Activated CD8-positive, alpha-beta memory T cell treated with anti-CD3 and anti-CD28 coated beads, Interleukin-2, amount 10 ng/mL, durations not matched to agents 7 days and 5 days (primary cell): ENCODE data around the gene NME1. TPM values are rescaled to one million over a fixed set of nuclear protein-coding genes. Genes with fewer than 3 reads are reported as not detected.

ENCODE experiments used
- ATAC-seq: fragments of 150-1000 bp; cut with Tn5 transposase; one replicate; pipeline ENCODE4 v1.10.0; 2021; ENCODE audit warnings: moderate library complexity
- CTCF ChIA-PET: fragments of 350-600 bp; sonication (Branson Sonifier 250); formaldehyde crosslinking; loops from one replicate; lab custom pipeline; 2021; ENCODE audit warnings: antibody characterized with exemption; lab: Charles Lee
- DNase-seq: peaks from one replicate; pipeline ENCODE4 v3.0.0-alpha.2; 2020
- H3K27ac Mint-ChIP-seq: one replicate; pipeline ENCODE4 v1.8.0; 2021; ENCODE audit warnings: mild to moderate bottlenecking, mixed read lengths
- H3K27me3 Mint-ChIP-seq: one replicate; pipeline ENCODE4 v1.8.0; 2021; ENCODE audit warnings: mixed read lengths
- H3K36me3 Mint-ChIP-seq: one replicate; pipeline ENCODE4 v1.8.0; 2021; ENCODE audit warnings: mild to moderate bottlenecking, mixed read lengths
- H3K4me1 Mint-ChIP-seq: one replicate; pipeline ENCODE4 v1.8.0; 2021; ENCODE audit warnings: mixed read lengths
- H3K4me3 Mint-ChIP-seq: one replicate; pipeline ENCODE4 v1.8.0; 2021; ENCODE audit warnings: mild to moderate bottlenecking, moderate library complexity, mixed read lengths
- H3K9me3 Mint-ChIP-seq: one replicate; pipeline ENCODE4 v1.8.0; 2022; ENCODE audit warnings: low read depth, mixed read lengths
- total RNA-seq, 2 experiments: library from RNA; stranded (reverse); gene quantifications; one replicate each; pipeline ENCODE4 v1.2.3, GENCODE V29; 2021

The NME1 gene
- total RNA-seq, 2 experiments from 2014 or later = 143 to 248 TPM

DNA sequence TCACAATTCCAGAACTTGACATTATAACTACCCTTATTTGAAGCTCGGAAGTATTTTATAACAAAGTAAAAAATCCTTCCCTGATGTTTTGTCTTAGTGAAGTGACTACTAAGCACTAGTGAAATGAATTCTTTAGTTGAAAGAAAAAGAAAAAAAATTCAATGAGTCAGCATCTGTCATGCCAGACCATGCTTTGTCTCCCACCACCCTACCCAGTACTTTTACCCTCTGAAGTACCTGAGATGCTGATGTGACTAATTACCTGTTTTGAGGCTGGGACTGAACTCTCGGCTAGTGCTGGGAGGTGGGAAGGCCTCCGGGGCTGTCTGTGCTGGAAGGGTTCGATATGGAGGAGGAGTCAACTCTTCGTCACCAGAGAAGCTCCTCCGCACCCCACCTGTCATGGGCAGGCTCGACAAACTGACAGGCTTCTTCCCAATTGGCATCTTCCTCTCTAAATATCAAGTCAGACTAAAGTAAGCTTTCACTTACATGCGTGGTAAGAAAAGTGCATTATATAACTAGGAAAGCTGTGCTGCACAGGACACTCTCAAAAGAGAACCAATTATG, 32.5 kb downstream of the NME1 start:
- Mint-ChIP-seq H3K4me3 (no peak overlapping the region), H3K27me3 (no peaks in the 10 kb centered on the region), H3K9me3 (no peaks in the 10 kb centered on the region), H3K36me3 (peaks cover 26% of the 10 kb centered on the region), H3K4me1 (no peaks in the 10 kb centered on the region), H3K27ac (no peak overlapping the region)
- no peak for ATAC-seq
- CTCF ChIA-PET = no interaction called here
- DNase-seq = no peak

DNA sequence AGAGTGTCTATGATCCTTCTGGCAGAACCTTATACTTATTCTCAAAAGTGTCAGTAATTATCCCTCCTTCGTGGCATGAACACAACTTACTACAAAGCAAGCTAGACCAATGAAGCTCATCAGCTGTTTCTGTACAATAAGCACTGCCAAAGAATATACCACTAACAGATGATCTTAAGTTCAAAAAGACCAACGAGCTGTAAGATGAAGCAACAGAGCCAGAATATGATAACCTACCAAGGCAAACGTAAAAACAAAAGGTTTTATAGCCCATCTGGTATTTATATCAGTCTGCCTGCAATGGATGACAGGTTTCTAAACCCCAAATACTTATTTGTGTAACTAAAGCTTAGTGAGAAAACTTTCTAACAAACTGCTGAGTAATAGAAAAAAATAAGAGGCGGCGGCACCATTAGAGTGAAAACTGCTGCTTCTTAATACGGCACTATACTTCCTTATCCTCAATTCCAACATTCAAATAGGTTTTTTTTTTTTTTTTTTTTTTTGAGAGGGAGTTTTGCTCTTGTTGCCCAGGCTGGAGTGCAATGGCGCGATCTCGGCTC, 35.0 kb downstream of the NME1 start:
- no peaks in the 10 kb centered on the region for H3K27me3 Mint-ChIP-seq
- ATAC-seq (no peak), DNase-seq (no peak)
- no peak overlapping the region for H3K27ac Mint-ChIP-seq
- CTCF ChIA-PET = interaction anchor here (0.7 kb wide), 1 partner anchor 35 kb away, joined by 3 read pairs; no protein-coding TSS in a partner anchor
- no peak overlapping the region for H3K4me3 Mint-ChIP-seq
- H3K4me1 Mint-ChIP-seq = no peaks in the 10 kb centered on the region
- no peaks in the 10 kb centered on the region for H3K9me3 Mint-ChIP-seq
- H3K36me3 Mint-ChIP-seq = peaks cover 28% of the 10 kb centered on the region

DNA sequence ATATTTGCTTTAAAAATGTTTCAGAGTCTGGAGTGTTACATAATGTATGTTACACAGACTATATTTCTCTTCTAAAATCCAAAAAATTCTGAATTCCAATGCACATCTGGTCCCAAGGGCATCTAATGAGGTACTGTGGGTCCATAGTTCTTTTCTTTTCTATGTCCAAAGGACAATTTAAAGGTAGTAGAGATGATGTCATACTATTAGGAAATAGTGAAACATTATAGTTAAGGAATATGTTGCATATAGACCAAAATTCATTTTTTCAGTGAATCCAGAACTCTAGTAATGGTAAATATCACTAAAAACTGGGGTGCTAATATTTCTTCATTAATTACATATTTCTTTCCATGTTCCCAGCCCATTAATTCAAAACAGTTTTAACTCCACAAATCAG, 35.8 kb downstream of the NME1 start:
- peaks cover 23% of the 10 kb centered on the region for H3K36me3 Mint-ChIP-seq
- no peak overlapping the region for H3K27ac Mint-ChIP-seq
- ATAC-seq (no peak), DNase-seq (no peak)
- no peaks in the 10 kb centered on the region for H3K27me3 Mint-ChIP-seq
- CTCF ChIA-PET = no interaction called here
- H3K4me3 Mint-ChIP-seq = no peak overlapping the region
- H3K4me1 Mint-ChIP-seq = no peaks in the 10 kb centered on the region
- no peaks in the 10 kb centered on the region for H3K9me3 Mint-ChIP-seq

DNA sequence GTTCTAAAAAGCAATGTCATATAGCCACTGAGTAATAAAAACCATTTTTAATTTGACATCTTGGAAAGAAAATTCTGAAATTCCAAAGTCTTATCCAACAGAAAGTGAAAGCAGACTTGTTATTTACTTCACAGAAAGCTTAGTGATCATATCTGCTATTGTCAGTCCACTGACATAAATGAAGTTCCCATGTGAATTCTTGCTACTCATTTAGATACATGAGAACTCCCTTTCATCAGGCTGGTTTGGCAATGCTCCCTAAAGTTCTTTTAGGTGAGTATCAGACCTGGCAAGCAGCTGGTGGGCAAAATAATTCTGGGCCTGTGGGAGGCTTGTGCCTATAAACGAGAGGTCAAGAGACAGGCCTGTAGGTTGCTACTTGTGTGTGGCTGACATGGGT, 36.3 kb downstream of the NME1 start:
- Mint-ChIP-seq H3K27me3 (no peaks in the 10 kb centered on the region), H3K4me1 (no peaks in the 10 kb centered on the region), H3K4me3 (no peak overlapping the region), H3K27ac (no peak overlapping the region), H3K9me3 (no peaks in the 10 kb centered on the region), H3K36me3 (peaks cover 21% of the 10 kb centered on the region)
- CTCF ChIA-PET = no interaction called here
- DNase-seq = no peak
- no peak for ATAC-seq

DNA sequence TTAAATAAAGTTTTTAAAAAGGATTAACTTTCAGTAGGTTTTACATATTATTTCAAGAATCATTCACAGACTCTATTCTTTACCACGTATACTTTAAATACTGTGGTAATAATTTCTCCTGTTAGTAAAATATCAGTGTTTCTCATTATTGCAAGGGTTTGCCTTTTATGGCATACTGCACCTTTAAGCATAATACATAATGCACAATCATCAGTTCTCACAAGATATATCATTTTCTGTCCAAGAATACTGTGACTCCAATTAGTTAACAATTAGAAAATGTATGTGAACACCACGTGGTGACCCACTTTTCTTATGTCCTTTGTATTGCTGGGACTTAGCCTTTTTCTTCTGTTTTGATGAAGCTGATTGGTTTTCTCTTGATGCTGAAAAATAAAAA, 38.5 kb downstream of the NME1 start:
- Mint-ChIP-seq H3K27me3 (no peaks in the 10 kb centered on the region), H3K36me3 (peaks cover 17% of the 10 kb centered on the region), H3K4me1 (no peaks in the 10 kb centered on the region), H3K9me3 (no peaks in the 10 kb centered on the region), H3K27ac (no peak overlapping the region), H3K4me3 (no peak overlapping the region)
- ATAC-seq = no peak
- no peak for DNase-seq
- CTCF ChIA-PET = no interaction called here

DNA sequence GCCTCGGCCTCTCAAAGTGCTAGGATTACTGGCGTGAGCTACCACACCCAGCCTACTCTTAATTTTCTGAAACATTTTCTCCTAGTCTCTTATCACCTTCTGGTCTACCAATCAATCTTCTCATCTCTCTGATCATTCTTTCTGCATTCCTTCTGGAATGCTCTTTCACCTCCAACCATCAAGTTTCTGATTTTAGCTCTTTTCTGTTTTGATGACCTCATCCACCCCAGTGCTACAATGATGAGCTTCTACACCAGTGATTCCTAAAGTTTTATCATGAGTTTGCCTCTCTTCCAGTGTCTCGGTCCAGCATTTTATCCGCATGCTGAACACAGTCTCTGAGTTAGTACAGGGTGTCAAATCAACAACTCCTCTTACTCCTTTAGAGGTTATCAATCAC, 44.4 kb downstream of the NME1 start:
- ATAC-seq = no peak
- H3K27me3 Mint-ChIP-seq = no peaks in the 10 kb centered on the region
- peaks cover 3% of the 10 kb centered on the region for H3K4me1 Mint-ChIP-seq
- no peaks in the 10 kb centered on the region for H3K9me3 Mint-ChIP-seq
- no peak overlapping the region for H3K4me3 Mint-ChIP-seq
- CTCF ChIA-PET = interaction anchor here (1.4 kb wide), 1 partner anchor 345 kb away, joined by 4 read pairs; no protein-coding TSS in a partner anchor
- H3K36me3 Mint-ChIP-seq = peaks cover 20% of the 10 kb centered on the region
- H3K27ac Mint-ChIP-seq = no peak overlapping the region
- DNase-seq = no peak

DNA sequence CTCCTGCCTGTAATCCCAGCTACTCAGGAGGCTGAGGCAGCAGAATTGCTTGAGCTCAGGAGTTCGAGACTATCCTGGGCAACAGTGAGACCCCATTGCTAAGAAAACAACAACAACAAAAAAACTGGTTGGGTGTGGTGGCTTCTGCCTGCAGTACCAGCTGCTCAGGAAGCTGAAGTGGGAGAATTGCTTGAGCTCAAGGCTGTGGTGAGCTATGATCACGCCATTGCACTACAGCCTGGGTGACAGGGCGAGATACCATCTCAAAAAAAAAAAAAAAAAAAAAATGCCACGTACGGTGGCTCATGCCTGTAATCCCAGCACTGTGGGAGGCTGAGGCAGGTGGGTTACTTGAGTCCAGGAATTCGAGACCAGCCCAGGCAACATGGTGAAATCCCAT, 46.9 kb downstream of the NME1 start:
- Mint-ChIP-seq H3K4me1 (peaks cover 3% of the 10 kb centered on the region), H3K27me3 (no peaks in the 10 kb centered on the region), H3K4me3 (no peak overlapping the region), H3K9me3 (no peaks in the 10 kb centered on the region), H3K27ac (peak overlapping the region; percentile 43), H3K36me3 (peaks cover 22% of the 10 kb centered on the region)
- CTCF ChIA-PET = interaction anchor here (0.6 to 0.7 kb wide), 3 partner anchors 9 to 34 kb away, joined by 3 read pairs; partner anchors contain the start of gene NME2
- ATAC-seq (peak; percentile 71), DNase-seq (peak; percentile 43)

DNA sequence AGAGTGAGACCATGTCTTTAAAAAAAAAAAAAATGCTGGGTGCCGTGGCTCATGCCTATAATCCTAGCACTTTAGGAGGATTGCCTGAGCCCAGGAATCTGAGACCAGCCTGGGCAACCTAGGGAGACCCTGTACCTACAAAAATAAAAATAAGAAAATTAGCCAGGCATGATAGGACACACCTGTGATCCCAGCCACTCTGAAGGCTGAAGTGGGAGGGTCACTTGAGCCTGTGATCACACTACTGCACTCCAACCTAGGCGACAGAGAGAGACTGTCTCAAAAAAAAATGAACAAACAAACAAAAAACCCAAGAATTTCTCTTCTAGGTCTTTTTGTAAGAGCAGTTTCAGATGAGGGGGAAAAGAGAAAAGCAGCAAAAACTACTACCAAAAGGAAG, 47.5 kb downstream of the NME1 start:
- H3K4me1 Mint-ChIP-seq = peaks cover 3% of the 10 kb centered on the region
- ATAC-seq = no peak
- no peak overlapping the region for H3K4me3 Mint-ChIP-seq
- no peaks in the 10 kb centered on the region for H3K9me3 Mint-ChIP-seq
- CTCF ChIA-PET = interaction anchor here (0.7 kb wide), 1 partner anchor 31 kb away, joined by 3 read pairs; no protein-coding TSS in a partner anchor
- DNase-seq = no peak
- H3K27me3 Mint-ChIP-seq = no peaks in the 10 kb centered on the region
- peak overlapping the region; percentile 24 for H3K27ac Mint-ChIP-seq
- peaks cover 22% of the 10 kb centered on the region for H3K36me3 Mint-ChIP-seq

DNA sequence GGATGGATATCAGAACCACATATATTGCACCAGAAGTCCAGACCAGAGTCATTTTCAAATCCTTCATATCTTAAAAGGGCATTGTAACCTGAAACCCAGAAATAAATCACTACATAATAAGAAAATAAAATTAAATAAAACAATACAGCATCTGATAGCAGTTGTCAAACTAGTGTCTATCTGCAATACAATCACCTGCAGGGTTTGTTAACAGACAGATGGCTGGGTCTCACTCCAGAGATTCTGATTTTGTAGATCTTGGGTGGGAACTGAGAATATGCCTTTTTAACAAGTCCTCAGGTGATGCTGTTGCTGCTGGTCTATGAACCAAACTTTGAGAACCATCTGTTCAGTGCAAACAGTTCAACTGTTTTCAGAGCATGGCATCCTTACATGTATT, 50.5 kb downstream of the NME1 start:
- H3K27ac Mint-ChIP-seq = no peak overlapping the region
- CTCF ChIA-PET = no interaction called here

More for the DNA sequence above, 50.5 kb downstream of the NME1 start:
- Mint-ChIP-seq H3K4me1 (peaks cover 3% of the 10 kb centered on the region), H3K4me3 (no peak overlapping the region), H3K9me3 (no peaks in the 10 kb centered on the region), H3K36me3 (peaks cover 19% of the 10 kb centered on the region), H3K27me3 (no peaks in the 10 kb centered on the region)
- no peak for DNase-seq
- no peak for ATAC-seq

Other genes starting within 250 kb of the NME1 start
- gene SPAG9, start 32.7 kb upstream of the NME1 start, total RNA-seq = 10 to 100 TPM; 49.0 to 53.8 TPM
- gene NME2, start 12.9 kb downstream of the NME1 start, total RNA-seq = 100 to 1,000 TPM; 470 to 555 TPM
- 10 to 100 TPM; 10.4 to 11.0 TPM for gene MBTD1, start 106.5 kb downstream of the NME1 start, total RNA-seq
- 10 to 100 TPM; 46.8 to 59.8 TPM for gene UTP18, start 107.0 kb downstream of the NME1 start, total RNA-seq